ENCODE data around the gene DOC2B. TPM values are rescaled to one million over a fixed set of nuclear protein-coding genes. Genes with fewer than 3 reads are reported as not detected.

DOC2B gene
- total RNA-seq, 1 experiment from 2014 or later = not detected

GRCh38 chr17:194828-195602, 13.6 kb upstream of the DOC2B start:
- no peak for DNase-seq (ENCODE audit: low spot score)
- in situ Hi-C loops (cut with HindIII; ENCODE audit: low sequenced_read_pairs) = no loop called here

GRCh38 chr17:193841-194806, 12.7 kb upstream of the DOC2B start:
- DNase-seq (ENCODE audit: low spot score) = no peak
- in situ Hi-C loops (cut with HindIII; ENCODE audit: low sequenced_read_pairs) = no loop called here

GRCh38 chr17:193426-193810, 12.0 kb upstream of the DOC2B start:
- in situ Hi-C loops (cut with HindIII; ENCODE audit: low sequenced_read_pairs) = no loop called here

GRCh38 chr17:192666-193425, 11.4 kb upstream of the DOC2B start:
- DNase-seq (ENCODE audit: low spot score) = no peak
- in situ Hi-C loops (cut with HindIII; ENCODE audit: low sequenced_read_pairs) = no loop called here

More at GRCh38 chr17:193426-193810, 12.0 kb upstream of the DOC2B start:
- DNase-seq (ENCODE audit: low spot score) = no peak

- in situ Hi-C loops (cut with HindIII; ENCODE audit: low sequenced_read_pairs) = loop anchor here (5.0 kb wide), 1 partner anchor 93 kb away; no protein-coding TSS in a partner anchor
- no peak for DNase-seq (ENCODE audit: low spot score)
Observed at GRCh38 chr17:189444-189843, 8.0 kb upstream of the DOC2B start.

- in situ Hi-C loops (cut with HindIII; ENCODE audit: low sequenced_read_pairs) = loop anchor here (5.0 kb wide), 1 partner anchor 95 kb away; no protein-coding TSS in a partner anchor
- no peak for DNase-seq (ENCODE audit: low spot score)
Observed at GRCh38 chr17:187130-187529, 5.7 kb upstream of the DOC2B start.

- DNase-seq (ENCODE audit: low spot score) = no peak
- in situ Hi-C loops (cut with HindIII; ENCODE audit: low sequenced_read_pairs) = loop anchor here (5.0 kb wide), 1 partner anchor 97 kb away; no protein-coding TSS in a partner anchor
Observed at GRCh38 chr17:185445-186138, 4.1 kb upstream of the DOC2B start.

GRCh38 chr17:183021-183420, 1.6 kb upstream of the DOC2B start:
- no peak for DNase-seq (ENCODE audit: low spot score)
- in situ Hi-C loops (cut with HindIII; ENCODE audit: low sequenced_read_pairs) = no loop called here

- no peak for DNase-seq (ENCODE audit: low spot score)
- in situ Hi-C loops (cut with HindIII; ENCODE audit: low sequenced_read_pairs) = no loop called here
Observed at GRCh38 chr17:182050-182751, 751 bp upstream of the DOC2B start.

GRCh38 chr17:180381-181244, 837 bp downstream of the DOC2B start:
- no peak for DNase-seq (ENCODE audit: low spot score)
- in situ Hi-C loops (cut with HindIII; ENCODE audit: low sequenced_read_pairs) = no loop called here

GRCh38 chr17:179781-180380, 1.6 kb downstream of the DOC2B start:
- in situ Hi-C loops (cut with HindIII; ENCODE audit: low sequenced_read_pairs) = no loop called here
- DNase-seq (ENCODE audit: low spot score) = peak; percentile 33

- in situ Hi-C loops (cut with HindIII; ENCODE audit: low sequenced_read_pairs) = no loop called here
- DNase-seq (ENCODE audit: low spot score) = peak; percentile 44
Observed at GRCh38 chr17:179066-179432, 2.4 kb downstream of the DOC2B start.

- in situ Hi-C loops (cut with HindIII; ENCODE audit: low sequenced_read_pairs) = no loop called here
- DNase-seq (ENCODE audit: low spot score) = peak; percentile 58
Observed at GRCh38 chr17:178292-179065, 3.0 kb downstream of the DOC2B start.

- in situ Hi-C loops (cut with HindIII; ENCODE audit: low sequenced_read_pairs) = no loop called here
Observed at GRCh38 chr17:177762-178161, 3.7 kb downstream of the DOC2B start.

GRCh38 chr17:177155-177554, 4.3 kb downstream of the DOC2B start:
- DNase-seq (ENCODE audit: low spot score) = no peak
- in situ Hi-C loops (cut with HindIII; ENCODE audit: low sequenced_read_pairs) = no loop called here

More at GRCh38 chr17:177762-178161, 3.7 kb downstream of the DOC2B start:
- peak; percentile 68 for DNase-seq (ENCODE audit: low spot score)
